HL-60 (cell line): ENCODE data around the gene DESI1.

Experiments
- CTCF ChIP-seq: IDR thresholded peaks from one replicate; pipeline ENCODE4 v1.5.1; 2011; ENCODE audit warnings: low read length, control low read depth, inconsistent platforms; ENCODE audit not compliant: insufficient read depth
- GABPA ChIP-seq: IDR thresholded peaks from 2 replicates; pipeline ENCODE4 v1.6.1; 2012; ENCODE audit warnings: low read depth
- POLR2AphosphoS5 ChIP-seq: IDR thresholded peaks from 2 replicates; pipeline ENCODE4 v1.6.1; 2012; ENCODE audit warnings: low read depth
- REST ChIP-seq: IDR thresholded peaks from 2 replicates; pipeline ENCODE4 v1.6.1; 2012; ENCODE audit warnings: low read depth; ENCODE audit not compliant: insufficient replicate concordance
- SPI1 ChIP-seq: IDR thresholded peaks from 2 replicates; pipeline ENCODE4 v1.6.1; 2012; ENCODE audit warnings: low read depth, mild to moderate bottlenecking, borderline replicate concordance

- TF ChIP-seq CTCF = no peak
- no peak for TF ChIP-seq POLR2AphosphoS5
- TF ChIP-seq SPI1 = no peak
- no peak for TF ChIP-seq GABPA
- no peak for TF ChIP-seq REST
These were observed 42.7 kb downstream of the DESI1 start for GRCh38 chr22:41578114-41578513.
